DND-41 (cell line): ENCODE data around the gene PNLIP.

ENCODE experiments used
- ATAC-seq: fragments of 200-7000 bp; cut with Tn5 transposase; 3 replicates; pipeline ENCODE4 v1.9.1; 2021; ENCODE audit warnings: low read depth; ENCODE audit not compliant: insufficient read depth
- DNase-seq: peaks from one replicate; pipeline ENCODE4 v3.0.0-alpha.2; 2020
- H2AFZ ChIP-seq: 2 replicates; pipeline ENCODE4 v1.6.0; 2012; ENCODE audit warnings: low read depth, low read length
- H3K27ac ChIP-seq: 2 replicates; pipeline ENCODE4 v1.5.1; 2012; ENCODE audit warnings: low read length, inconsistent platforms
- H3K27me3 ChIP-seq: fragments of 200-600 bp; sonication (generic); 2 replicates; pipeline ENCODE4 v1.6.0; 2012; ENCODE audit warnings: low read length, mild to moderate bottlenecking, inconsistent platforms; ENCODE audit not compliant: insufficient read depth, poor library complexity
- H3K36me3 ChIP-seq: 2 replicates; pipeline ENCODE4 v1.5.1; 2012; ENCODE audit warnings: low read length, inconsistent platforms; ENCODE audit not compliant: insufficient read depth
- H3K4me1 ChIP-seq: 2 replicates; pipeline ENCODE4 v1.5.1; 2012; ENCODE audit warnings: mild to moderate bottlenecking, low read length; ENCODE audit not compliant: insufficient read depth
- H3K4me2 ChIP-seq: 2 replicates; pipeline ENCODE4 v1.6.0; 2012; ENCODE audit warnings: mild to moderate bottlenecking, moderate library complexity, low read length, inconsistent platforms; ENCODE audit not compliant: insufficient read depth
- H3K4me3 ChIP-seq, 2 experiments: fragments of 200-600 bp in 1 of 2; shearing (Covaris generic) in 1 of 2; 2 replicates each; pipeline ENCODE4 v1.5.1; 2012 to 2016; ENCODE audit warnings: inconsistent platforms in 2 of 2, low read length in 2 of 2, mild to moderate bottlenecking in 2 of 2, low read depth in 1 of 2, moderate library complexity in 1 of 2
- H3K79me2 ChIP-seq: 2 replicates; pipeline ENCODE4 v1.6.0; 2012; ENCODE audit warnings: low read length, inconsistent platforms; ENCODE audit not compliant: insufficient read depth
- H3K9ac ChIP-seq: 2 replicates; pipeline ENCODE4 v1.6.0; 2012; ENCODE audit warnings: low read depth, mild to moderate bottlenecking, inconsistent platforms, low read length, moderate library complexity
- H3K9me3 ChIP-seq: 2 replicates; pipeline ENCODE4 v1.5.1; 2012; ENCODE audit warnings: low read length, moderate library complexity, mild to moderate bottlenecking, inconsistent platforms; ENCODE audit not compliant: insufficient read depth, severe bottlenecking
- H4K20me1 ChIP-seq: 2 replicates; pipeline ENCODE4 v1.6.0; 2012; ENCODE audit warnings: low read length; ENCODE audit not compliant: insufficient read depth
- EZH2 ChIP-seq: IDR thresholded peaks from 3 replicates; pipeline ENCODE4 v1.6.1; 2012; ENCODE audit warnings: borderline replicate concordance, low read depth, mild to moderate bottlenecking, moderate library complexity, low read length, inconsistent platforms; ENCODE audit not compliant: severe bottlenecking
- TF ChIP-seq, protein P1 (sequence below): IDR thresholded peaks from 2 replicates; pipeline ENCODE4 v1.5.1; 2012; ENCODE audit warnings: borderline replicate concordance, low read length, moderate library complexity, mild to moderate bottlenecking; ENCODE audit not compliant: poor library complexity, severe bottlenecking; ENCODE audit errors: extremely low read depth

PNLIP gene

DNA sequence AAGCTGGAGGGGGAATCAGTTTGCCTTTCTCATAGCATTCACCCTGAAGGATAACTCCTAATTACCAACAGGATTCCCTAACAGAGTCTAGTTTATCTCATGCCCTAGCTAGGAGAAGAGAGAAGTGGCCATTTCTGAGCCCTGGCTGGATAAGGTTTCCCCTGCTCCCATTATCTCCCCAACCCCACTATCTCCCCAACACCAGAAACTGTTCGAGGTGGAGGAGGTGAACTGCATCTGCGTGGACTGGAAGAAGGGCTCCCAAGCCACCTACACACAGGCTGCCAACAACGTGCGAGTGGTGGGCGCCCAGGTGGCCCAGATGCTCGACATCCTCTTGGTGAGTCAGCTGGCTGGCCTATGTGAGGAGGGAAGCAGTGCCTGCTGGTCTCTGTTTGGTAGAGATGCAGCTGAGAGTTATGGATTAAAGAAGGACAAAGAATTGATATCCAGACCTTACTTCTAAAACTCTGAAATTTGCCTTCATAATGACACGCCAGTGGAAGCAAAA, 48.8 kb downstream of the PNLIP start:
- Histone ChIP-seq H3K79me2 (no peaks in the 10 kb centered on the region), H3K27me3 (no peaks in the 10 kb centered on the region), H3K9me3 (no peaks in the 10 kb centered on the region), H2AFZ (no peak overlapping the region), H3K27ac (no peak overlapping the region), H3K36me3 (no peaks in the 10 kb centered on the region), H3K4me3 (no peak overlapping the region), H3K9ac (no peak overlapping the region), H3K4me1 (no peaks in the 10 kb centered on the region), H3K4me2 (no peak overlapping the region), H4K20me1 (no peaks in the 10 kb centered on the region)
- DNase-seq (no peak), ATAC-seq (no peak)
- TF ChIP-seq, protein P1, sequence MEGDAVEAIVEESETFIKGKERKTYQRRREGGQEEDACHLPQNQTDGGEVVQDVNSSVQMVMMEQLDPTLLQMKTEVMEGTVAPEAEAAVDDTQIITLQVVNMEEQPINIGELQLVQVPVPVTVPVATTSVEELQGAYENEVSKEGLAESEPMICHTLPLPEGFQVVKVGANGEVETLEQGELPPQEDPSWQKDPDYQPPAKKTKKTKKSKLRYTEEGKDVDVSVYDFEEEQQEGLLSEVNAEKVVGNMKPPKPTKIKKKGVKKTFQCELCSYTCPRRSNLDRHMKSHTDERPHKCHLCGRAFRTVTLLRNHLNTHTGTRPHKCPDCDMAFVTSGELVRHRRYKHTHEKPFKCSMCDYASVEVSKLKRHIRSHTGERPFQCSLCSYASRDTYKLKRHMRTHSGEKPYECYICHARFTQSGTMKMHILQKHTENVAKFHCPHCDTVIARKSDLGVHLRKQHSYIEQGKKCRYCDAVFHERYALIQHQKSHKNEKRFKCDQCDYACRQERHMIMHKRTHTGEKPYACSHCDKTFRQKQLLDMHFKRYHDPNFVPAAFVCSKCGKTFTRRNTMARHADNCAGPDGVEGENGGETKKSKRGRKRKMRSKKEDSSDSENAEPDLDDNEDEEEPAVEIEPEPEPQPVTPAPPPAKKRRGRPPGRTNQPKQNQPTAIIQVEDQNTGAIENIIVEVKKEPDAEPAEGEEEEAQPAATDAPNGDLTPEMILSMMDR, result no peak
- TF ChIP-seq EZH2, result no peak

DNA sequence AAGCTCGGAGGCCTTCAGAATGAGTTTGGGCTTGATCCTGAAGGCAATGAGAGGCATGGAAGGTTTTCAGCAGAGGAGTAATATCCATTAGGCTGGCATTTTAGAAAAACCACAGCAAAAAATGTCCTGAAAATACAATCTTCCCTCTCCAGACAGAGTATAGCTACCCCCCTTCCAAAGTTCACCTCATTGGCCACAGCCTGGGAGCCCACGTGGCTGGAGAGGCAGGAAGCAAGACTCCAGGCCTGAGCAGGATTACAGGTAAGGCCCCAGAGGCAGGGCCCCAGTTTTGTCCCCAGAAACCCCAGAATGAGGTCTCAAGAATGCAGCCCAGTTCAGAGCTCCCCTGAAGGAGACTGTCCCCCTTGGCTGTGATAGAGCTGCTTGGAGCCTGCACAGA, 50.3 kb downstream of the PNLIP start:
- Histone ChIP-seq H3K79me2 (no peaks in the 10 kb centered on the region), H3K9me3 (no peaks in the 10 kb centered on the region), H3K4me1 (no peaks in the 10 kb centered on the region), H3K36me3 (no peaks in the 10 kb centered on the region), H3K27me3 (no peaks in the 10 kb centered on the region), H3K4me2 (no peak overlapping the region), H2AFZ (no peak overlapping the region), H3K9ac (no peak overlapping the region), H3K4me3 (no peak overlapping the region), H4K20me1 (no peaks in the 10 kb centered on the region), H3K27ac (no peak overlapping the region)
- no peak for TF ChIP-seq EZH2
- TF ChIP-seq, protein P1, result no peak
- DNase-seq, result no peak
- ATAC-seq, result no peak

DNA sequence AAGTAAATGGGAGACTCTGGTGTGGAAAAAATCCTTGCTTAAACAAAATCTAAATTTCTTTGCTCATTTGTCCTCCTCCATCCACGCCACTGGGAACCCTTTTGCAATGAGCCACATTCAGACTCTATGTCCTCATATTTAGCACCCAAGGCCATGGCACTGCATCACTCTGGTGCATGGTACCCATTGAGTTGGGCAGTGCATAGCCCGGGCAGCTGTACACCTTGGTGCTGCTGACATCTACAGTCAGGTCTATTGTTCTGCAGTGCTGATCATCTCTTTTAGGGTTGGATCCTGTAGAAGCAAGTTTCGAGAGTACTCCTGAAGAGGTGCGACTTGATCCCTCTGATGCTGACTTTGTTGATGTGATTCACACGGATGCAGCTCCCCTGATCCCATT, 51.8 kb downstream of the PNLIP start:
- Histone ChIP-seq H3K4me3 (no peak overlapping the region), H3K27me3 (no peaks in the 10 kb centered on the region), H2AFZ (no peak overlapping the region), H3K9me3 (no peaks in the 10 kb centered on the region), H4K20me1 (no peaks in the 10 kb centered on the region), H3K36me3 (no peaks in the 10 kb centered on the region), H3K9ac (no peak overlapping the region), H3K4me1 (no peaks in the 10 kb centered on the region), H3K4me2 (no peak overlapping the region), H3K27ac (no peak overlapping the region), H3K79me2 (no peaks in the 10 kb centered on the region)
- TF ChIP-seq, protein P1, result no peak
- TF ChIP-seq EZH2, result no peak
- DNase-seq, result no peak
- no peak for ATAC-seq

DNA sequence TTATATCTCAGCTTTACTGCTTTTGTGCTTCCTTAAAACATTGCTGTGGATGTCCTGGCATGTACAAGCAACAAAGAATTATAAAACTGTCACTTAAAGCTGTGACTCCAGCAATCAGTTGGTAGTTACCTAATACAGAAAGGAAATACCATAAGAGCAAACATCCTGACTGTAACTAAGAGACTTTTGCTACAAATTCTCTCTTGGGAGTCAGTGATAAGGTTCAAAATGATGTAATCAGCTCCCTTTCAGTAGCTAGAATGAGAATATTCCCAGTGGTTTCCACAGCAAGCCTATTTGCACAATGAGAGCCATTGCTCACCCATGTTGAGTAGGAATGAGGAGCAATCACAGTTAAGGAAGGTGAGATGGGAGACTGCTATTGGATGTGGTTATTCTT, 52.6 kb downstream of the PNLIP start:
- H3K9ac ChIP-seq, result no peak overlapping the region
- no peaks in the 10 kb centered on the region for H3K36me3 ChIP-seq
- H4K20me1 ChIP-seq, result no peaks in the 10 kb centered on the region
- H2AFZ ChIP-seq, result no peak overlapping the region
- H3K9me3 ChIP-seq, result no peaks in the 10 kb centered on the region
- H3K79me2 ChIP-seq, result no peaks in the 10 kb centered on the region
- DNase-seq, result no peak
- TF ChIP-seq, protein P1, result no peak
- no peak for TF ChIP-seq EZH2
- H3K4me1 ChIP-seq, result no peaks in the 10 kb centered on the region
- H3K4me2 ChIP-seq, result no peak overlapping the region
- no peak overlapping the region for H3K27ac ChIP-seq
- H3K27me3 ChIP-seq, result no peaks in the 10 kb centered on the region
- ATAC-seq, result no peak
- no peak overlapping the region for H3K4me3 ChIP-seq
